Fibroblast of pulmonary artery (primary cell): ENCODE data around the gene PLCG2.

ENCODE experiments used
- DNase-seq: peaks from one replicate; pipeline ENCODE4 v3.0.0-alpha.2; 2010; ENCODE audit warnings: low read depth
- H3K4me3 ChIP-seq: replicated peaks from 2 replicates; pipeline ENCODE4 v1.5.1; 2011; ENCODE audit warnings: low read depth, mild to moderate bottlenecking, control low read depth, low read length, moderate library complexity
- CTCF ChIP-seq: IDR thresholded peaks from 2 replicates; pipeline ENCODE4 v1.5.1; 2011; ENCODE audit warnings: mild to moderate bottlenecking, control low read depth, low read length, inconsistent platforms; ENCODE audit errors: missing control alignments

The PLCG2 gene

GRCh38 chr16:81939164-81940056 lies 160.3 kb downstream of the PLCG2 start:
- DNase-seq = no peak
- no peak for TF ChIP-seq CTCF
- H3K4me3 ChIP-seq = no peak overlapping the region

DNA sequence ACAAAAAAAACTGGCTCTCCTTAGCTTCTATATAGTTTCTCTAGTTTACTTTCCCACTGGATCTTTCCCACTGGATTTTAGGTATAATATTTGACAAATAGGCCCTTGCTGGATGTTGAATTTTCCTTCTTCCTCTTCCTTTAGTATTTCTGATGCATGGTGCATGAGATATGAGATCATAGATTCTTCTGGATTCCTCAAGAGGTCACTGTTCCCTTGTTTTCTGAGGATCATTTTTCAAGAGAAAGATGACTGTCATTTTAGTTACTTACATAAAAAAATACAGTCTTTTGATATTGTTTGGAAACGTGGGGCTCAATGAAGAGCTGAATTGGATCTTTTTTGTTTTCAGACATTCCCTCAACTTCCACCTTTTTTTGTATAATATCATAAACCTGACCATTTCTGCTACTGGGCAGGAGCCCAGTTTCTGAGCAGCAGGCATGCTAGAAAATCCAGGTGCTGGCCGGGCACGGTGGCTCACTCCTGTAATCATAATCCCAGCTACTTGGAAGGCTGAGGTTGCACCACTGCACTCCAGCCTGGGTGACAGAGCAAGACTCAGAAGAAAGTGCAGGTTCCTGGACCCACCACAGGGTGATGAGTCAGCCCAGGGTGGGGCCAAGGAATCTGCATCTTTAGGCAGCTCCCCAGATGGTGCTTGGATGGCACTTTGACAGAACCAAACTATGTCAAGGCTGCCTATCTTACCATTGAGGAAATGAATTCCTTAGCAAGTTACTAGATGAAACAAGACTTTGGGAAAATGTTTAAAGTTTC lies 161.9 kb downstream of the PLCG2 start:
- peak; percentile 61 for TF ChIP-seq CTCF
- DNase-seq = peak; percentile 78
- no peak overlapping the region for H3K4me3 ChIP-seq

DNA sequence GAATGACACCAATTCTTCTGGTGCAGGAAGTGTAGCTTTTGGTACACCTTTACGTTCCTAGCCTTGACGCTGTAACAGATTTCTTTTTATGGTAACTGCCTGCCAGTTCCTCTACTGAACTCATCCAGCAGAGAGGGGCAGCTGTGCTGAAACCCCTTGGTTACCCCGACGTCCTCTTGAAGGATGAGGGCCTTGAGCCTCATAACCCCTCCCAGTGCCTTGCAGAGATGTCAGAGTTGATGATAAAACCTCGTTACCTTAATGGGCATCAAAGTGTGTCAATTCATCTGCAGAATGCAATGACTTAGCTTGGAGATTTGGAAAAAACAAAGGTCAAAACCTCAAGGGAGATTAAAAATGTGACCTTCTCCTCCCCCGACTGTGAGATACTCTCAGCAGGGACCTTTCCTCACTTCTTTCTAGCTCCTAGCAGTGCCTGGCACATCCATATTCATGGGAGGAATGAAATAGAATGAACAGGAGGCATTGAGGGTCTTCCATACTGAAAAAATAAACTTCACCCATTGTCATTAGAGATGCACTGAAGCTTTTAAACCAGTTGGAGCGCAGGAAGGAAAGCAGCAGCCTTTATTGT lies 163.0 kb downstream of the PLCG2 start:
- TF ChIP-seq CTCF = no peak
- no peak for DNase-seq
- H3K4me3 ChIP-seq = no peak overlapping the region

- no peak for DNase-seq
- H3K4me3 ChIP-seq = no peak overlapping the region
- TF ChIP-seq CTCF = no peak
These were observed 166.6 kb downstream of the PLCG2 start for GRCh38 chr16:81945665-81946064.

- no peak overlapping the region for H3K4me3 ChIP-seq
- no peak for TF ChIP-seq CTCF
- DNase-seq = peak; percentile 7
These were observed 167.1 kb downstream of the PLCG2 start for GRCh38 chr16:81946206-81946605.

DNA sequence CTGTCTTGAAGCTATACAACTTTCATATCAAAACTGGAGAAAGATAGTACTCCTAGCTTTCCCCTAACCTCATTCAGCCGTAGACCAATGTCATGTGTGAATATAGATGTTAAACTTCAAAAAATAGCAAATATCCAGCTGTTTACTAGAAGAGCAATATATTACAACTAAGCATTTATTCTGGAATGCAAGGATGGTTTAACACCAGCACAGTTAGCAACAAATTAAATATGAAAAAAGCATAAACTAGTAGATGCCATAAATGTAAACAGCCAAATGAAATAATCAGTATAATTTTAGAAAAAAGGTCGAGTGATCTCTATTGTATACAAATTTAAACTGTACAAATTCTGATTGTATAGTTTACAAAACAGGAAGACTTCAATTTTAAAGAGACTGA lies 172.5 kb downstream of the PLCG2 start:
- DNase-seq = no peak
- H3K4me3 ChIP-seq = no peak overlapping the region
- TF ChIP-seq CTCF = no peak
